Esophagus muscularis mucosa (tissue), 4 donors: ENCODE results near the gene IL21R.

Source experiments
- EP300 ChIP-seq: sonication (generic); formaldehyde crosslinking; IDR thresholded peaks from one replicate; pipeline ENCODE4 v1.6.1; 2017; ENCODE audit warnings: antibody characterized with exemption
- POLR2AphosphoS5 ChIP-seq, 2 donors: sonication (generic); formaldehyde crosslinking; IDR thresholded peaks; one replicate each; pipeline ENCODE4 v1.6.1; 2017; ENCODE audit warnings: antibody characterized with exemption in 2 of 2
- TF ChIP-seq, protein P1 (sequence below), 3 experiments: fragments of 200-600 bp in 2 of 3; fragments of 450-650 bp in 1 of 3; sonication (generic) in 2 of 3; IDR thresholded peaks; one replicate each; pipeline ENCODE4 v1.5.1; 2017 to 2019; ENCODE audit warnings: antibody characterized with exemption in 3 of 3, mild to moderate bottlenecking in 2 of 3, moderate library complexity in 1 of 3

GRCh38 chr16:27441998-27442397 lies 40.0 kb downstream of the IL21R start:
- TF ChIP-seq POLR2AphosphoS5 (IDR thresholded peaks at IDR 0.05) (no peak), EP300 (no peak)
- TF ChIP-seq, protein P1, sequence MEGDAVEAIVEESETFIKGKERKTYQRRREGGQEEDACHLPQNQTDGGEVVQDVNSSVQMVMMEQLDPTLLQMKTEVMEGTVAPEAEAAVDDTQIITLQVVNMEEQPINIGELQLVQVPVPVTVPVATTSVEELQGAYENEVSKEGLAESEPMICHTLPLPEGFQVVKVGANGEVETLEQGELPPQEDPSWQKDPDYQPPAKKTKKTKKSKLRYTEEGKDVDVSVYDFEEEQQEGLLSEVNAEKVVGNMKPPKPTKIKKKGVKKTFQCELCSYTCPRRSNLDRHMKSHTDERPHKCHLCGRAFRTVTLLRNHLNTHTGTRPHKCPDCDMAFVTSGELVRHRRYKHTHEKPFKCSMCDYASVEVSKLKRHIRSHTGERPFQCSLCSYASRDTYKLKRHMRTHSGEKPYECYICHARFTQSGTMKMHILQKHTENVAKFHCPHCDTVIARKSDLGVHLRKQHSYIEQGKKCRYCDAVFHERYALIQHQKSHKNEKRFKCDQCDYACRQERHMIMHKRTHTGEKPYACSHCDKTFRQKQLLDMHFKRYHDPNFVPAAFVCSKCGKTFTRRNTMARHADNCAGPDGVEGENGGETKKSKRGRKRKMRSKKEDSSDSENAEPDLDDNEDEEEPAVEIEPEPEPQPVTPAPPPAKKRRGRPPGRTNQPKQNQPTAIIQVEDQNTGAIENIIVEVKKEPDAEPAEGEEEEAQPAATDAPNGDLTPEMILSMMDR (IDR thresholded peaks at IDR 0.05): no peak
